RWPE1 (cell line): ENCODE results near the gene RPS25.

Experiments
- CTCF ChIA-PET: fragments of 350-600 bp; sonication (Branson Sonifier 250); formaldehyde crosslinking; extraction: SDS; loops from one replicate; lab custom pipeline; 2021; lab: Yijun Ruan, JAX
- POLR2A ChIA-PET: fragments of 400-600 bp; formaldehyde crosslinking; extraction: SDS; loops from one replicate; lab custom pipeline; 2020; ENCODE audit warnings: antibody characterized with exemption; ENCODE audit not compliant: low non-redundant PET; lab: Yijun Ruan, JAX
- DNase-seq: peaks from one replicate; pipeline ENCODE4 v3.0.0; 2012; ENCODE audit warnings: low spot score
- H3K27ac ChIP-seq: fragments of 450-650 bp; 2 replicates; pipeline ENCODE4 v1.5.1; 2017
- TF ChIP-seq, protein P1 (sequence below): fragments of 450-650 bp; conservative IDR thresholded peaks from 2 replicates; pipeline ENCODE4 v1.5.1; 2017; ENCODE audit warnings: low read depth, mild to moderate bottlenecking

RPS25 gene

DNA sequence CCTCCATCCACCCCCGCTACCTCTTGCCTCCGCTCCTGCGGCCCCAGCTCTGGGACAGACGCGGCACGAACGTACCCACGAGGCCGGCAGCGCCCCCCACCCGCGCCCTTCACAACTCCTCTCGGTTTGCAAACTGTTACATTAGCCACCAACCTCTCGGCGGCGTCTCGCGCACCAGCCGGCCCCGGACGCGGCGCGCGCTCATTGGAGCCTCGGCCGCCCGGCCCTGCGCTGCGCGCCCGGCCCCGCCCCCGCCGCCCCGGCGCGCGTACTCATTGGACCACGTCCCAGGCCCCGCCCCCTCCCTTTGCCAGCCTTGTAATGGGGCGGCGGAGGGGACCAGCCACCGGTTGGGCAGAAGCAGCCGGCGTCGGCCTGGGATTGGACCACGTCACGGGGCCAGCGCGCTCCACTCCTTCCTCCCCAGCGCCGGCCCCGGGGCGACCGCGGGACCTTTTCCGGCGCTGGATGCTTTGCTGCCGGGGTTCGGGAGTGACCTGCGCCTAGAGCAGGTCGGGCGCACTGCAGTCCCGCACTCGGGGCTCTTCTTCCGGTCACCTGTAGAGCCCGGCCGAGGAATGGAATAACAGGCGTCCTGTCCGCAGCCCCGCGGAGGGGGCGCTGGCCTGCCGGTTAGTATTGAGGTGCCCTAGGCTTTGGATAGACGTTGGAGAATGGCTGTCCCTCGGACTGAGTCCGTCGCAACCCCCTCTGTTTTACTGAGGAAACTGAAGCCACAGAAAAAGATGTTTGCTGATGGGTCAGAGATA lies 39.0 kb upstream of the RPS25 start, which contains the start of gene HYOU1:
HYOU1 (minus strand) TSS at position 206 of the 770 bp plus-strand sequence. CDS start 1,045 bp downstream, outside the sequence.
- TF ChIP-seq, protein P1, sequence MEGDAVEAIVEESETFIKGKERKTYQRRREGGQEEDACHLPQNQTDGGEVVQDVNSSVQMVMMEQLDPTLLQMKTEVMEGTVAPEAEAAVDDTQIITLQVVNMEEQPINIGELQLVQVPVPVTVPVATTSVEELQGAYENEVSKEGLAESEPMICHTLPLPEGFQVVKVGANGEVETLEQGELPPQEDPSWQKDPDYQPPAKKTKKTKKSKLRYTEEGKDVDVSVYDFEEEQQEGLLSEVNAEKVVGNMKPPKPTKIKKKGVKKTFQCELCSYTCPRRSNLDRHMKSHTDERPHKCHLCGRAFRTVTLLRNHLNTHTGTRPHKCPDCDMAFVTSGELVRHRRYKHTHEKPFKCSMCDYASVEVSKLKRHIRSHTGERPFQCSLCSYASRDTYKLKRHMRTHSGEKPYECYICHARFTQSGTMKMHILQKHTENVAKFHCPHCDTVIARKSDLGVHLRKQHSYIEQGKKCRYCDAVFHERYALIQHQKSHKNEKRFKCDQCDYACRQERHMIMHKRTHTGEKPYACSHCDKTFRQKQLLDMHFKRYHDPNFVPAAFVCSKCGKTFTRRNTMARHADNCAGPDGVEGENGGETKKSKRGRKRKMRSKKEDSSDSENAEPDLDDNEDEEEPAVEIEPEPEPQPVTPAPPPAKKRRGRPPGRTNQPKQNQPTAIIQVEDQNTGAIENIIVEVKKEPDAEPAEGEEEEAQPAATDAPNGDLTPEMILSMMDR, result no peak
- DNase-seq, result peak; percentile 98
- peak within 1 kb of the TSS; percentile 85 for H3K27ac ChIP-seq
- ChIA-PET POLR2A (interaction anchor here (0.8 to 1.5 kb wide), 2 partner anchors 10 to 26 kb away, joined by 3 to 8 read pairs; no protein-coding TSS in a partner anchor), CTCF (interaction anchor here (1.0 to 1.2 kb wide), 2 partner anchors 10 kb away, joined by 3 to 5 read pairs; partner anchors contain the start of gene VPS11)

DNA sequence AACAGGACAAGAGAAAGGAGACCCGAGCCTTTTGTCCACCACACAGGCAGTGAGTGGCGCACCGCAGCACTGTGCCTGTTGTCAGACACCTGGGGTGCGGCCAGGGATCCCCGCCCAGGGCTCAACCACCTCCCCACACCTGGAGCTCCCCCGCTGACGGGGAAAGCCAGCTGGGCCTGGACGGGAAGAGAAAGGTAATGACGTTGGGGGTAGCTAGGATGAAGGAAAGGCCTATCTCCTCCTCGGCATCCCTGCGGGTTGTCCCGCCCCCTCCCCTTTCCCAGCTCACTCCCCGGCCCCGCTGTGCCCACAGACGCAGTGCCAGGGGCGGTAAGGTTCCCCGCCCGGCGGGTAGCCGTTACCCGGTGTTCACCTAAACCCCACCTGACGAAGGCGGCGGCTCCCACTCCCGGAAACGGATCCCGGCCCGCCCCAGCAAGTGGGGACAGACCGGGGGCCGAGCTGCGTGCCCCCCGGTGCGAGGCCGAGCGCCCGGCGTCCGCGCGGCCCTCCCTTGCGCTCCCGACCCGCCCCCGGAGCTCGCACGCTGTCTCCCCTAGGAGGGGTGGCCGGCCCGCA lies 38.4 kb upstream of the RPS25 start:
- POLR2A ChIA-PET, result interaction anchor here (0.8 to 1.5 kb wide), 3 partner anchors 9 to 27 kb away, joined by 3 to 8 read pairs (median 3); partner anchors contain the start of gene VPS11
- H3K27ac ChIP-seq, result peak overlapping the region; percentile 85
- TF ChIP-seq, protein P1, result no peak
- peak; percentile 62 for DNase-seq
- CTCF ChIA-PET, result interaction anchor here (1.0 to 1.2 kb wide), 2 partner anchors 9 to 11 kb away, joined by 3 to 5 read pairs; partner anchors contain the start of gene VPS11

GRCh38 chr11:119055901-119056300 lies 37.8 kb upstream of the RPS25 start:
- TF ChIP-seq, protein P1, result no peak
- DNase-seq, result peak; percentile 22
- ChIA-PET POLR2A (interaction anchor here (0.8 to 1.5 kb wide), 3 partner anchors 8 to 27 kb away, joined by 3 to 8 read pairs (median 3); partner anchors contain the start of gene VPS11), CTCF (interaction anchor here (1.0 to 1.2 kb wide), 2 partner anchors 8 to 11 kb away, joined by 3 to 5 read pairs; partner anchors contain the start of gene VPS11)
- peak overlapping the region; percentile 85 for H3K27ac ChIP-seq

GRCh38 chr11:119054418-119054817 lies 36.3 kb upstream of the RPS25 start:
- TF ChIP-seq, protein P1, result no peak
- no peak for DNase-seq
- CTCF ChIA-PET, result no interaction called here
- H3K27ac ChIP-seq, result no peak overlapping the region
- POLR2A ChIA-PET, result no interaction called here

GRCh38 chr11:119052163-119052814 lies 34.1 kb upstream of the RPS25 start:
- H3K27ac ChIP-seq, result 0 out of 2 replicates have a peak overlapping the region, but pooled peaks have one; percentile 2
- ChIA-PET CTCF (no interaction called here), POLR2A (no interaction called here)
- TF ChIP-seq, protein P1, result no peak
- no peak for DNase-seq
